Fibroblast of pulmonary artery (primary cell): ENCODE measurements around the gene NEDD4L.

Experiments
- DNase-seq: peaks from one replicate; pipeline ENCODE4 v3.0.0-alpha.2; 2010; ENCODE audit warnings: low read depth
- H3K4me3 ChIP-seq: replicated peaks from 2 replicates; pipeline ENCODE4 v1.5.1; 2011; ENCODE audit warnings: low read depth, mild to moderate bottlenecking, control low read depth, low read length, moderate library complexity
- CTCF ChIP-seq: IDR thresholded peaks from 2 replicates; pipeline ENCODE4 v1.5.1; 2011; ENCODE audit warnings: mild to moderate bottlenecking, control low read depth, low read length, inconsistent platforms; ENCODE audit errors: missing control alignments

NEDD4L gene

GRCh38 chr18:58407649-58408407, 363.8 kb downstream of the NEDD4L start:
- no peak for DNase-seq
- no peak overlapping the region for H3K4me3 ChIP-seq
- no peak for TF ChIP-seq CTCF

- DNase-seq, result no peak
- TF ChIP-seq CTCF, result no peak
- no peak overlapping the region for H3K4me3 ChIP-seq
Observed at GRCh38 chr18:58408665-58409064, 364.6 kb downstream of the NEDD4L start.

GRCh38 chr18:58409802-58410445, 365.9 kb downstream of the NEDD4L start:
- TF ChIP-seq CTCF, result no peak
- DNase-seq, result no peak
- H3K4me3 ChIP-seq, result no peak overlapping the region

GRCh38 chr18:58411323-58411722, 367.3 kb downstream of the NEDD4L start:
- H3K4me3 ChIP-seq, result no peak overlapping the region
- no peak for DNase-seq
- no peak for TF ChIP-seq CTCF

GRCh38 chr18:58412844-58413666, 369.0 kb downstream of the NEDD4L start:
- DNase-seq, result no peak
- no peak for TF ChIP-seq CTCF
- H3K4me3 ChIP-seq, result no peak overlapping the region

GRCh38 chr18:58413667-58414628, 369.9 kb downstream of the NEDD4L start:
- TF ChIP-seq CTCF, result no peak
- DNase-seq, result no peak
- H3K4me3 ChIP-seq, result no peak overlapping the region
